Adrenal gland (tissue), 12 donors: ENCODE data around the gene RHOA. TPM values are rescaled to one million over a fixed set of nuclear protein-coding genes. Genes with fewer than 3 reads are reported as not detected.

Source experiments
- DNase-seq, 7 donors: peaks; one replicate each; pipeline ENCODE4 v3.0.0-alpha.2; 2019 to 2020
- H3K27ac ChIP-seq, 5 donors: fragments of 200-600 bp; sonication (generic) in 4 of 5; 1 replicate in 3 of 5; 2 replicates in 2 of 5; pipeline versions ENCODE4 v1.5.1 to v1.8.0; 2016 to 2020; ENCODE audit warnings: mild to moderate bottlenecking in 1 of 5
- H3K27me3 ChIP-seq: fragments of 200-600 bp; 2 replicates; pipeline ENCODE4 v1.8.0; 2021
- H3K36me3 ChIP-seq, 2 donors: fragments of 200-600 bp; replicated peaks in 1 of 2; 1 replicate in 1 of 2; 2 replicates in 1 of 2; pipeline versions ENCODE4 v1.5.1 to v1.8.0; 2018 to 2022
- H3K4me1 ChIP-seq, 2 donors: fragments of 200-600 bp; replicated peaks in 1 of 2; 1 replicate in 1 of 2; 2 replicates in 1 of 2; pipeline versions ENCODE4 v1.5.1 to v1.8.0; 2018 to 2021
- H3K4me3 ChIP-seq, 4 donors: fragments of 200-600 bp; sonication (generic) in 3 of 4; one replicate each; pipeline ENCODE4 v1.5.1; 2016 to 2018
- H3K9me3 ChIP-seq, 3 donors: fragments of 200-600 bp; sonication (generic) in 1 of 3; replicated peaks in 1 of 3; 1 replicate in 2 of 3; 2 replicates in 1 of 3; pipeline versions ENCODE4 v1.5.1 to v1.8.0; 2016 to 2021
- POLR2A ChIP-seq, 2 donors: fragments of 450-650 bp; IDR thresholded peaks; one replicate each; pipeline ENCODE4 v1.6.1; 2017; ENCODE audit warnings: antibody characterized with exemption in 2 of 2, mild to moderate bottlenecking in 2 of 2, moderate library complexity in 1 of 2
- WGBS, 4 donors: extraction: QIAGEN DNeasy Blood & Tissue Kit in 2 of 4; methylation state at CpG; one replicate each; pipeline versions ENCODE4 v1.1.5 to v1.1.7; 2013 to 2017; 5-methylcytosine and 5-hydroxymethylcytosine counted together
- intact Hi-C, 2 donors: fragments of 100-400 bp; cut with DNase I; formaldehyde crosslinking; loops; one replicate each; pipeline versions ENCODE4 v1.14.1 to v1.15.0; 2022 to 2023
- polyA plus RNA-seq, 3 donors: library from polyadenylated mRNA; stranded (reverse); fragments of 200-250 nt in 2 of 3; fragments of 350-450 nt in 1 of 3; fragmentation: Illumina TruSeq in 1 of 3; extraction: RNeasy Lipid Tissue Mini Kit (QIAGEN cat#74804) in 1 of 3; gene quantifications; one replicate each; pipeline ENCODE4 v1.2.3, GENCODE V29; 2013 to 2014
- total RNA-seq, 9 donors: library from RNA; depleted of rRNA in 4 of 9; stranded (reverse); fragments of >200 nt in 4 of 9; fragments of 120-200 nt in 1 of 9; fragmentation: NEBNext Ultra II Directional in 1 of 9; extraction: Animal tissue kit (Norgen Biotek cat#: 25700) in 1 of 9; gene quantifications; one replicate each; pipeline versions ENCODE4 v1.1.0 to v1.2.4, GENCODE V29; 2013 to 2023
- TF ChIP-seq, protein P1 (sequence below), 6 experiments: fragments of 450-650 bp in 4 of 6; fragments of 200-600 bp in 2 of 6; sonication (generic) in 1 of 6; IDR thresholded peaks; 1 replicate in 5 of 6; 2 replicates in 1 of 6; pipeline versions ENCODE4 v1.5.1 to v1.8.0; 2016 to 2021; ENCODE audit warnings: antibody characterized with exemption in 6 of 6, mild to moderate bottlenecking in 2 of 6, moderate library complexity in 1 of 6
- donor health status: healthy with polysubstance abuse.
- donor health status: Bipolar disorder and iron deficiency.
- donor health status: DM: yes; HTN: yes; CAD: no.
- donor health status: DM: no; HTN: no; CAD: no.
- donor health status: DM: no; HTN: no; CAD: no.
- donor health status: DM: yes; HTN: yes; CAD: no.

RHOA gene
- total and polyA plus RNA-seq, 12 donors, result 185 to 913 (median 429) TPM

DNA sequence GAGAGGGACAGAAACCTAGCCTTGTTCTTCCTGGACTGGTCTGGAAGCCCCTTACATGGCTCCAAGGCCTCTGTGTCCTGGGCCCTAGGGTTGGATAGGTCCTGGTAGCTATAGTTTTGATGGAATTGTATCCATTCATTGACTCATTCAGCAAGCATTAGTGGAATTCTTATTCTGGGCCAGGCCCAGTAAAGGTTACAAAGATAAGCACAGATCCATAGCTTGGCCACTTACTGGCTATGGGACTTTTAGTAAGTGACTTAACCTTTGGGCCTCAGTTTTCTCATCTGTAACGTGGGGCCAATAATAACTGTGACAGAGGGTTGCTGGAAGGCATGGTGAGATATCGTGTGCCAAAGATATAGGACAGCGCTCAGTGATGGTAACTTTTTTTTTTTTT lies 44.7 kb upstream of the RHOA start:
- Histone ChIP-seq H3K4me3 (no peak overlapping the region), H3K27me3 (no peaks in the 10 kb centered on the region), H3K4me1 (peaks cover 2 to 4% of the 10 kb centered on the region in 2 donors), H3K36me3 (no peaks in the 10 kb centered on the region), H3K9me3 (no peaks in the 10 kb centered on the region), H3K27ac (no peak overlapping the region)
- 73 to 88% (median 84%) methylated on average over 2 to 3 of the region's 3 CpGs for WGBS, 4 donors
- DNase-seq, result no peak
- intact Hi-C loops, result loop anchor here in 1 of 2 donors (10.0 kb wide), 1 partner anchor 122 kb away; no protein-coding TSS in a partner anchor
- TF ChIP-seq, protein P1, sequence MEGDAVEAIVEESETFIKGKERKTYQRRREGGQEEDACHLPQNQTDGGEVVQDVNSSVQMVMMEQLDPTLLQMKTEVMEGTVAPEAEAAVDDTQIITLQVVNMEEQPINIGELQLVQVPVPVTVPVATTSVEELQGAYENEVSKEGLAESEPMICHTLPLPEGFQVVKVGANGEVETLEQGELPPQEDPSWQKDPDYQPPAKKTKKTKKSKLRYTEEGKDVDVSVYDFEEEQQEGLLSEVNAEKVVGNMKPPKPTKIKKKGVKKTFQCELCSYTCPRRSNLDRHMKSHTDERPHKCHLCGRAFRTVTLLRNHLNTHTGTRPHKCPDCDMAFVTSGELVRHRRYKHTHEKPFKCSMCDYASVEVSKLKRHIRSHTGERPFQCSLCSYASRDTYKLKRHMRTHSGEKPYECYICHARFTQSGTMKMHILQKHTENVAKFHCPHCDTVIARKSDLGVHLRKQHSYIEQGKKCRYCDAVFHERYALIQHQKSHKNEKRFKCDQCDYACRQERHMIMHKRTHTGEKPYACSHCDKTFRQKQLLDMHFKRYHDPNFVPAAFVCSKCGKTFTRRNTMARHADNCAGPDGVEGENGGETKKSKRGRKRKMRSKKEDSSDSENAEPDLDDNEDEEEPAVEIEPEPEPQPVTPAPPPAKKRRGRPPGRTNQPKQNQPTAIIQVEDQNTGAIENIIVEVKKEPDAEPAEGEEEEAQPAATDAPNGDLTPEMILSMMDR (IDR thresholded peaks at IDR 0.05), result no peak

DNA sequence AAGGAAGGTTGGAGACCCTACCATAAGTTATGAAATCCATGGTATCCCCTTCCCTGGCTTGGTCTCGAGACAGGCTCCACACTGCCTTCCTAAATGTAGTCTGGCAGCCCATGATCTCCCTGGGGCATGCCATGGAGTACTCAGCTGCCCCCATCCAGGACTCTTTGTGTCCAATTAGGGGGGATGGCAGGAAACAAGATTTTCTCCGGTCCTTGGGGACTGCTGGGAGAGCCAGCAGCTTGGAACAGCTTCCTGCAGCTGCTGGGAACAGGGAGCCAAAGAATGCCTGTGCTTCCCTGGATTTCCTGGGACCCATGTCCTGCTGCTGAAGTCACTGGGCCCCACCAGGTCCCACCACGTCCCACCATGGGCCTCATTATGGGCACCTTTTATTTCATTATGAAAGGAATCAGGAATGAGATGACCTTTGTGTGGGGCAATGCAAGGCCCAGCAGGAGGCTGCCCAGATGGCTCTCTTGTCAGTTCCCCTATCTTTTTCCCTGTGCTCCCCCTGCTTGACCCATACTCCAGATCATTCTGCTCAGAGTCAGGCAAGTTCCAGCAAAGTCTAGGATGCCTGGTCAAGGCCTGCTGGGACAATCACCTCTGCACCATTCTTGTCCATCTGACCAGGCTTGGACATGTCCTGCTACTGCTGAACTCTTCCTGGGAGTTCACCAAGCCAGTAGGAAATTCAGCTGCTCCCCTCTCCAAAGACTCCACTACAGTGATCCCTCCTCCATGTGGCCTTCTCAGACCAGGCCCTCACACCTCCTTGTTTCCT lies 43.3 kb upstream of the RHOA start:
- intact Hi-C loops, result loop anchor here in 1 of 2 donors (10.0 kb wide), 1 partner anchor 120 kb away; no protein-coding TSS in a partner anchor
- H3K27me3 ChIP-seq, result no peaks in the 10 kb centered on the region
- H3K9me3 ChIP-seq, result no peaks in the 10 kb centered on the region
- no peak for DNase-seq
- WGBS, 4 donors, result 59 to 83% (median 69%) methylated on average over 3 of the region's 3 CpGs
- H3K27ac ChIP-seq, result peak overlapping the region in 2 of 5 donors; percentile 7 to 47
- H3K4me3 ChIP-seq, result no peak overlapping the region
- H3K4me1 ChIP-seq, result peaks cover 0 to 4% of the 10 kb centered on the region in 2 donors
- no peaks in the 10 kb centered on the region for H3K36me3 ChIP-seq
- TF ChIP-seq, protein P1 (IDR thresholded peaks at IDR 0.05), result no peak
- no peak for TF ChIP-seq POLR2A (IDR thresholded peaks at IDR 0.05)

DNA sequence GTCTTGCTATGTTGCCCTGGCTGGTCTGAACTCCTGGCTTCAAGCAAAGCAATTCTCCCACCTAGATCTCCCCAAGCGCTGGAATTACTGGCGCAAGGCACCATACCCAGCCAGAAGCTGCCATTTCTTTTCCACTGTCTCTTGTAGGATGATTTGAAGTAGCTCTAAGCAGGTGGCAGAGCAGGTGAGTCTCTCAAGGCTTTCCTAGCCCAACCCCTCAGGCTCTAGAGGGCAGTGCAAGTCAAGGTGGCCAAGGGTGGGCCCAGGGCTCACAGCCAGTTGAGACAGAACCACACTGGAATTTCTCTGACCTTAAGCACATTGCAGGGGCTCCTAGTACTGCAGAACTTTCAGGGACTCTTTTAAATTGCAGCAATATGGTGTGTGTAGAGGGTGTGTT lies 42.7 kb upstream of the RHOA start:
- H3K27ac ChIP-seq, result peak overlapping the region in 1 of 5 donors; percentile 47
- no peaks in the 10 kb centered on the region for H3K36me3 ChIP-seq
- H3K4me1 ChIP-seq, result peaks cover 0 to 4% of the 10 kb centered on the region in 2 donors
- peak in 1 of 7 donors; percentile 28 for DNase-seq
- no peaks in the 10 kb centered on the region for H3K9me3 ChIP-seq
- TF ChIP-seq, protein P1 (IDR thresholded peaks at IDR 0.05), result peak in 1 of 6 experiments; percentile 7
- TF ChIP-seq POLR2A (IDR thresholded peaks at IDR 0.05), result no peak
- intact Hi-C loops, result loop anchor here in 1 of 2 donors (10.0 kb wide), 1 partner anchor 120 kb away; no protein-coding TSS in a partner anchor
- H3K4me3 ChIP-seq, result no peak overlapping the region
- H3K27me3 ChIP-seq, result no peaks in the 10 kb centered on the region
- WGBS, 4 donors, result 83 to 100% (median 97%) methylated on average over 2 of the region's 2 CpGs

DNA sequence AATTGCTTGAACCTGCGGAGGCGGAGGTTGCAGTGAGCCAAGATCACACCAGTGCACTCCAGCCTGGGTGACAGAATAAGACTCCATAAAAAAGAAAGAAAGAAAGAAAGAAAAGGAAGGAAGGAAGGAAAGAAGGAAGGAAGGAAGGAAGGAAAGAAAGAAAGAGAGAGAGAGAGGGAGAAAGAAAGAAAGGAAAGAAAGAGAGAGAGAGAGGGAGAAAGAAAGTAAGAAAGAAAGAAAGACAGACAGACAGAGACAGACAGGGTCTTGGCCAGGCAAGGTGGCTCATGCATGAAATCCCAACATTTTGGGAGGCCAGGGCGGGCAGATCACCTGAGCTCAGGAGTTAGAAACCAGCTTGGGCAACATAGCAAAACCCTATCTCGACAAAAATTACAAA lies 41.8 kb upstream of the RHOA start:
- intact Hi-C loops, result loop anchor here in 1 of 2 donors (10.0 kb wide), 1 partner anchor 119 kb away; no protein-coding TSS in a partner anchor
- 90 to 98% (median 95%) methylated on average over 4 of the region's 4 CpGs for WGBS, 4 donors
- Histone ChIP-seq H3K36me3 (no peaks in the 10 kb centered on the region), H3K27me3 (no peaks in the 10 kb centered on the region), H3K9me3 (no peaks in the 10 kb centered on the region), H3K27ac (no peak overlapping the region), H3K4me3 (no peak overlapping the region), H3K4me1 (peaks cover 0 to 4% of the 10 kb centered on the region in 2 donors)
- TF ChIP-seq, protein P1 (IDR thresholded peaks at IDR 0.05), result no peak
- TF ChIP-seq POLR2A (IDR thresholded peaks at IDR 0.05), result no peak
- DNase-seq, result no peak
